Kidney (tissue), 14 donors: ENCODE measurements around the gene ACOT12. TPM values are rescaled to one million over a fixed set of nuclear protein-coding genes. Genes with fewer than 3 reads are reported as not detected.

Source experiments
- DNase-seq, 5 donors: peaks; one replicate each; pipeline ENCODE4 v3.0.0-alpha.2; 2013 to 2020
- FAIRE-seq: peaks from 2 replicates; lab custom pipeline; 2012; peaks lifted over from hg19 to GRCh38; lab: Jason Lieb, UNC
- H3K27ac ChIP-seq, 2 donors: one replicate each; pipeline ENCODE4 v1.7.0; 2013; ENCODE audit warnings: low read depth in 2 of 2, low read length in 2 of 2, inconsistent platforms in 1 of 2
- H3K27me3 ChIP-seq: one replicate; pipeline ENCODE4 v1.7.1; 2013; ENCODE audit warnings: low read length, inconsistent platforms; ENCODE audit not compliant: control insufficient read depth, insufficient read depth
- H3K36me3 ChIP-seq, 3 donors: one replicate each; pipeline versions ENCODE4 v1.7.0 to v1.7.1; 2013; ENCODE audit warnings: low read length in 3 of 3, control low read depth in 1 of 3, inconsistent platforms in 1 of 3; ENCODE audit not compliant: insufficient read depth in 3 of 3, control insufficient read depth in 2 of 3
- H3K4me1 ChIP-seq, 3 donors: one replicate each; pipeline versions ENCODE4 v1.7.0 to v1.7.1; 2013; ENCODE audit warnings: low read length in 3 of 3, inconsistent platforms in 1 of 3, low read depth in 1 of 3; ENCODE audit not compliant: control insufficient read depth in 2 of 3, insufficient read depth in 2 of 3
- H3K4me3 ChIP-seq, 3 donors: one replicate each; pipeline versions ENCODE4 v1.7.0 to v1.8.1; 2013; ENCODE audit warnings: low read length in 3 of 3, control low read depth in 1 of 3, inconsistent platforms in 1 of 3
- H3K9ac ChIP-seq, 3 donors: one replicate each; pipeline versions ENCODE4 v1.7.0 to v1.7.1; 2013; ENCODE audit warnings: low read length in 3 of 3, control low read depth in 1 of 3, inconsistent platforms in 1 of 3
- H3K9me3 ChIP-seq, 3 donors: one replicate each; pipeline versions ENCODE4 v1.7.0 to v1.7.1; 2013; ENCODE audit warnings: low read length in 3 of 3, control low read depth in 1 of 3, inconsistent platforms in 1 of 3; ENCODE audit not compliant: control insufficient read depth in 2 of 3, insufficient read depth in 1 of 3
- CTCF ChIP-seq: IDR thresholded peaks from 3 replicates; pipeline ENCODE4 v1.5.1; 2012; ENCODE audit warnings: mild to moderate bottlenecking, moderate library complexity, borderline replicate concordance; ENCODE audit not compliant: insufficient read depth; ENCODE audit errors: extremely low read depth
- intact Hi-C: fragments of 100-400 bp; cut with DNase I; formaldehyde crosslinking; loops from one replicate; pipeline ENCODE4 v1.11.1; 2022
- polyA plus RNA-seq: library from polyadenylated mRNA; stranded (reverse); fragments of 350-450 nt; fragmentation: Illumina TruSeq; extraction: RNeasy Lipid Tissue Mini Kit (QIAGEN cat#74804); gene quantifications from one replicate; pipeline ENCODE4 v1.2.3, GENCODE V29; 2014; ENCODE audit warnings: low read depth, low replicate concordance; ENCODE audit not compliant: insufficient read depth
- total RNA-seq: library from RNA; stranded (reverse); fragmentation: NEBNext Ultra II Directional; extraction: Animal tissue kit (Norgen Biotek cat#: 25700); gene quantifications from one replicate; pipeline ENCODE4 v1.2.1, GENCODE V29; 2021
- donor health status: control.
- donor health status: control.
- donor health status: control.
- donor health status: control.
- donor health status: control.
- donor health status: DM: yes; HTN: yes; CAD: no.
- donor health status: Normal renal cell carcinoma (clear cell type).

ACOT12 gene
- total and polyA plus RNA-seq, 2 donors from 2014 or later = 2.2 TPM; not detected in 1

- Histone ChIP-seq H3K9ac (no peak overlapping the region), H3K36me3 (no peaks in the 10 kb centered on the region)
- FAIRE-seq = no peak
These were observed 22.5 kb downstream of the ACOT12 start for GRCh38 chr5:81371354-81371876.

GRCh38 chr5:81370912-81371311, 23.0 kb downstream of the ACOT12 start:
- TF ChIP-seq CTCF = no peak
- peaks cover 0 to 3% (median 0%) of the 10 kb centered on the region in 3 donors for H3K4me1 ChIP-seq
- H3K27me3 ChIP-seq = no peaks in the 10 kb centered on the region
- intact Hi-C loops = no loop called here
- no peak overlapping the region for H3K27ac ChIP-seq
- H3K4me3 ChIP-seq = no peak overlapping the region
- H3K9ac ChIP-seq = no peak overlapping the region
- H3K9me3 ChIP-seq = no peaks in the 10 kb centered on the region
- no peak for DNase-seq
- no peak for FAIRE-seq
- H3K36me3 ChIP-seq = no peaks in the 10 kb centered on the region

More at GRCh38 chr5:81371354-81371876, 22.5 kb downstream of the ACOT12 start:
- peaks cover 0 to 3% (median 0%) of the 10 kb centered on the region in 3 donors for H3K4me1 ChIP-seq
- no peaks in the 10 kb centered on the region for H3K9me3 ChIP-seq
- H3K27me3 ChIP-seq = no peaks in the 10 kb centered on the region
- TF ChIP-seq CTCF = no peak
- no peak for DNase-seq
- H3K4me3 ChIP-seq = no peak overlapping the region
- intact Hi-C loops = no loop called here
- H3K27ac ChIP-seq = no peak overlapping the region

GRCh38 chr5:81365541-81365940, 28.4 kb downstream of the ACOT12 start:
- FAIRE-seq = no peak
- Histone ChIP-seq H3K9me3 (peaks cover 0 to 2% (median 0%) of the 10 kb centered on the region in 3 donors), H3K36me3 (no peaks in the 10 kb centered on the region), H3K9ac (no peak overlapping the region), H3K27ac (no peak overlapping the region), H3K4me1 (peaks cover 0 to 20% (median 3%) of the 10 kb centered on the region in 3 donors), H3K4me3 (no peak overlapping the region), H3K27me3 (no peaks in the 10 kb centered on the region)
- intact Hi-C loops = no loop called here
- TF ChIP-seq CTCF = no peak
- DNase-seq = no peak
